HG03196 (cell line): ENCODE results near the gene ADGRL1.
"Not testable (repeated sequence)": the region's sequence is repeated elsewhere in the genome, so short reads cannot be mapped to it uniquely, and the experiment has no call there.

Experiments
- ATAC-seq: cut with Tn5 transposase; IDR thresholded peaks from one replicate; pipeline ENCODE4 v1.9.1; 2021; ENCODE audit not compliant: unreplicated experiment

Gene ADGRL1

GRCh38 chr19:14195216-14195615 is 10.8 kb downstream of the ADGRL1 start:
- ATAC-seq = not testable (repeated sequence)

GRCh38 chr19:14189415-14189814 is 16.6 kb downstream of the ADGRL1 start:
- ATAC-seq = no peak

- not testable (repeated sequence) for ATAC-seq
Measured at GRCh38 chr19:14188086-14188485, 17.9 kb downstream of the ADGRL1 start.

GRCh38 chr19:14187561-14187960 is 18.4 kb downstream of the ADGRL1 start:
- no peak for ATAC-seq

- not testable (repeated sequence) for ATAC-seq
Measured at GRCh38 chr19:14186684-14187083, 19.3 kb downstream of the ADGRL1 start.

- not testable (repeated sequence) for ATAC-seq
Measured at GRCh38 chr19:14185691-14186090, 20.3 kb downstream of the ADGRL1 start.

GRCh38 chr19:14185158-14185557 is 20.8 kb downstream of the ADGRL1 start:
- ATAC-seq = no peak

- ATAC-seq = no peak
Measured at GRCh38 chr19:14183741-14184350, 22.1 kb downstream of the ADGRL1 start.

GRCh38 chr19:14182476-14182875 is 23.5 kb downstream of the ADGRL1 start:
- no peak for ATAC-seq

- ATAC-seq = no peak
Measured at GRCh38 chr19:14181906-14182305, 24.1 kb downstream of the ADGRL1 start.

- ATAC-seq = not testable (repeated sequence)
Measured at GRCh38 chr19:14181199-14181598, 24.8 kb downstream of the ADGRL1 start.

GRCh38 chr19:14177496-14178074 is 28.4 kb downstream of the ADGRL1 start:
- ATAC-seq = no peak

GRCh38 chr19:14175351-14175792 is 30.6 kb downstream of the ADGRL1 start:
- ATAC-seq = no peak

- no peak for ATAC-seq
Measured at GRCh38 chr19:14174883-14175282, 31.1 kb downstream of the ADGRL1 start.

- ATAC-seq = no peak
Measured at GRCh38 chr19:14168993-14169392, 37.0 kb downstream of the ADGRL1 start.

GRCh38 chr19:14168259-14168972 is 37.6 kb downstream of the ADGRL1 start:
- ATAC-seq = no peak

GRCh38 chr19:14167576-14168138 is 38.3 kb downstream of the ADGRL1 start:
- ATAC-seq = no peak

- no peak for ATAC-seq
Measured at GRCh38 chr19:14166999-14167575, 38.9 kb downstream of the ADGRL1 start.

- ATAC-seq = no peak
Measured at GRCh38 chr19:14165990-14166830, 39.8 kb downstream of the ADGRL1 start.

GRCh38 chr19:14164724-14165493 is 41.1 kb downstream of the ADGRL1 start:
- no peak for ATAC-seq
